GM21529 (cell line): ENCODE data around the gene STON1.
"Not testable (repeated sequence)": the region's sequence is repeated elsewhere in the genome, so short reads cannot be mapped to it uniquely, and the experiment has no call there.

Experiments used
- ATAC-seq: cut with Tn5 transposase; IDR thresholded peaks from one replicate; pipeline ENCODE4 v1.9.1; 2021; ENCODE audit not compliant: unreplicated experiment

STON1 gene

GRCh38 chr2:48568547-48568946 lies 38.6 kb downstream of the STON1 start:
- ATAC-seq, result no peak

GRCh38 chr2:48569433-48569832 lies 39.5 kb downstream of the STON1 start:
- no peak for ATAC-seq

- ATAC-seq, result no peak
Observed at GRCh38 chr2:48572816-48573215, 42.9 kb downstream of the STON1 start.

DNA sequence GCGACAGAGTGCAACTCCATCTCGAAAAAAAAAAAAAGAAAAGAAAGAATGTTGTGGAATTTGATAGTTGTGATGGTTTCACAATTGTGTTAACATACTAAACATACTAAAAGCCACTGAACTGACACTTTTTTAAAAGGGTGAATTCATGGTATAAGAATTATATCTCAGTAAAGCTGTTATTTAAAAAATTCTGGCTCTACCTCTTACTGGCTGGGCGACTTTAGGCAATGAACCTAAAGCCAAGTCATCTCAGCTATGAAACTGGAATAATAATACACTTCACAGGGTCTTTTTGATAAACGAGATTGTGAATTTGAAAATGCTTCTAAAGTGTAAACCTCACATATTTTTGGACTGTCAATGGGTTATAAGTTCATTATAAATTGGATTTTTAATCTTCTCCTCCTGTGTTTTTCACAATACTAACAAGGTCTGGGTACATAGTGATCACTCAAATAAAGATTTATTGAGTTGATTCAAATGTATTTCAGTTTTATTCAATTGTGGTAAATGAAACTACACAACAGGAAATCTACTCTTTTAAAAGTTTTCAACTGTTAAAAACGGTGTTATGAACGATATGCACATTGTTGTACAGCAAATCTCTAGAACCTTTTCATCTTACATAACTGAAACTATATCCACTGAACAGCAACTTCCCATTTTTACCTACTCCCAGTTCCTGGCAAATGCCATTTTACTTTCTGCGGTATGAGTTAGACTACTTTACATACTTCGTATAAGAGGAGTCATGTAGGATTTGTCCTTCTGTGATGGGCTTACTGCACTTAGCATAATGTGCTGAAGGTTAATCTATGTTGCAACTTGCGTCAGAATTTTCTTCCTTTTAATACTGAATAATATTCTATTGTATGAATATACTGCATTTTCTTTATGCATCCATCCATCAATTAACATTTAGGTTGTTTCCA lies 44.7 kb downstream of the STON1 start:
- no peak for ATAC-seq

- no peak for ATAC-seq
Observed at GRCh38 chr2:48578313-48578712, 48.4 kb downstream of the STON1 start.

DNA sequence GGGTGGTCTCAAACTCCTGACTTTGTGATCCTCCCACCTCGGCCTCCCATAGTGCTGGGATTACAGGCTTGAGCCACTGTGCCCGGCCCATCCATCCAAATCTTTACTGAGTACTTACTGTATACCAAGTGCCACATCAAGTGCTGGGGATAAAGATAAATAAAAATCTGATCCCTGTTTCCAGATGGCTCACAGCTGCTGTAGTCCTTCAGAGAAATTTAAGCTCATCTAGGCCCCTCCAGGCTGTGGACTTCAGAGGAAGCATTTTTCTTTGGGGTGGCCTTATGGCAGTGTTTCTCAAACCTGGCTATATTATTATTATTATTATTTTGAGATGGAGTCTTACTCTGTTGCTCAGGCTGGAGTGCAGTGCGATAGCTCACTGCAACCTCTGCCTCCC lies 54.0 kb downstream of the STON1 start:
- ATAC-seq, result no peak

- ATAC-seq, result no peak
Observed at GRCh38 chr2:48584551-48584950, 54.6 kb downstream of the STON1 start.

- no peak for ATAC-seq
Observed at GRCh38 chr2:48586433-48586832, 56.5 kb downstream of the STON1 start.

DNA sequence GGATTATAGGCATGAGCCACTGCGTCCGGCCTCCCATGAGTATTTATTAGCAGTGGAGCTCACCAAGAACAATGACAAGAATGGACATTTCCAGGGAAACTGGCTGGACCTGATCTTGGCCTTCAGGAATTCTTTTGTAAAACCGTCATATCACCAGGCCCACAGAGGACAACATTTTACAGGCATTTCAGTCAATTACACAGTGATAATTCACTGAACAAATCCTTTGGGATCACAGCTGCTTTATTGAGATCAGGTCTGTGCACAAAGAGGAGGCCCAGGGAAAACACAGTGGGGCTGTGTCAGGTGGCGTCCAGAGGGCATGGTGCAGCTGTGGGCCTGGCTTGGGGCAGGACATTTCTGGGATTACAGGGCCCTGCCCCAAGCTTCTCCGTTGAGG lies 57.6 kb downstream of the STON1 start:
- no peak for ATAC-seq

DNA sequence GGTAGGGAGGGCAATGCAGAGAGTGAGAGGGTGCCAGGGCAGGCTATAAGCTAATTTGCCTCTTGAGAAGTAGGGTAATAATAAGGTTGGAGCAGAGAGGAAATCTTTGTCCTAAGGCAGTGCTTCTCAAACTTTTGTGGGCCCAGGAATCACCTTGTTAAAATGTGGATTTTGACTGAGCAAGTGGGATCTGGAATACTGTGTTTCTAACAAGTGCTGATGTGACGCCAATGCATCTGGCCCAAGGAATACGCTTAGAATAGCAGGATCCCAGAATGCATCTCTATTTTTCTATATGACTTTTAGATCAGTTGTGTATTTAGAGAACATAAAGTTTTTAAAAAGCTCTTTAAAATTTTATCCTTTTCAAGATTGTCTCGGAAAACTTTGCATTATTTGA lies 58.0 kb downstream of the STON1 start:
- ATAC-seq, result no peak

GRCh38 chr2:48588745-48589144 lies 58.8 kb downstream of the STON1 start:
- no peak for ATAC-seq

- no peak for ATAC-seq
Observed at GRCh38 chr2:48589170-48589767, 59.3 kb downstream of the STON1 start.

DNA sequence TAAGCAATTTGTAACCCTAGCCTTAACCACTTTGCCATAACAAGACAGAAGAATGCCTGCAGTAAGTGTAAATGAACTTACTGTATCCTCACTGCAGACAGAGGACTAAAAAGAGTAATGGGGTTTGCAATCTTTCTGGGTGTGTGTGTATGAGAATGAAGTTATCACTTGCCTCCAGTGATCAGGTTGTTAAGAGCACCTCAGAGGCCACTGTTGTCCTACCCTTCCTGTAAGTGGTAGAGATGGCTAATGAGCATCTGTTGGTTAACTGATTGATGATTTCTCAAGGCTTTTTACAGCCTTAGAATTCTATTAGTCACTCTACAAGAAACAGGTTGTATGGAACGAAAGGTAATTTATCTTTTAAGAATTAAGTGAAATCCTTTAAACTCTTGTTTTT lies 60.1 kb downstream of the STON1 start:
- ATAC-seq, result no peak

DNA sequence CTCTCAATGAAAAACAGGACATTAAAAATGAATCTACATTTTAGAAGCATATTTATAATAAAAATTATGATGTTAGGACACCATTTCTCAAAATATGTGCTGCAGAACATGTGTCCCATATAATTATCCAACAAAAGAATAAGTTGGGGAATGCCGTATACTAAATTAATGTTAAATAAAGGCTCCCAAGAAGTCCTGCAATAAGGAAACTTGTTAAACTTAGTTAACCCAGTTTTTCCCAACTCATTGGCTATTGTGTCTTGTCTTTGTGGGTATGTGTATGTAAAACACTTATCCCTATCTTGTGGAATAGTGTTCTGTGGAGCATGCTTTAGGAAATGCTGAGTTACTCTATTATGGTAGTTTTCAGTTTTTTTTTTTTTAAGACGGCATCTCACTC lies 62.1 kb downstream of the STON1 start:
- no peak for ATAC-seq

DNA sequence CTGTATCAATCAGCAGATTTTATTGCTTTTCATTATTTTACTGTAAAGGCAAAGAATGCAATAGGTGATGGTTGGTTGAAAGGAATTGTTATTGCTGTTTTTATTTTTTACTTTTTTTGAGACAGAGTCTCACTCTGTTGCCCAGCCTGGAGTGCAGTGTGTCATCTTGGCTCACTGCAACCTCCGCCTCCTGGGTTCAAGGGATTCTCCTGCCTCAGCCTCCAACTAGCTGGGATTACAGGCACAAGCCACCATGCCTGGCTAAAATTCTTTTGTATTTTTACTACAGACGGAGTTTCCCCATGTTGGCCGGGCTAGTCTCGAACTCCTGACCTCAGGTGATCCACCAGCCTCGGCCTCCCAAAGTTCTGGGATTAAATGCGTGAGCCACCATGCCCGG lies 66.8 kb downstream of the STON1 start:
- ATAC-seq, result not testable (repeated sequence)

GRCh38 chr2:48597492-48597891 lies 67.5 kb downstream of the STON1 start:
- no peak for ATAC-seq

GRCh38 chr2:48600204-48600813 lies 70.4 kb downstream of the STON1 start:
- no peak for ATAC-seq

- ATAC-seq, result no peak
Observed at GRCh38 chr2:48600917-48601316, 71.0 kb downstream of the STON1 start.

- peak; percentile 58 for ATAC-seq
Observed at GRCh38 chr2:48601349-48601748, 71.4 kb downstream of the STON1 start.

DNA sequence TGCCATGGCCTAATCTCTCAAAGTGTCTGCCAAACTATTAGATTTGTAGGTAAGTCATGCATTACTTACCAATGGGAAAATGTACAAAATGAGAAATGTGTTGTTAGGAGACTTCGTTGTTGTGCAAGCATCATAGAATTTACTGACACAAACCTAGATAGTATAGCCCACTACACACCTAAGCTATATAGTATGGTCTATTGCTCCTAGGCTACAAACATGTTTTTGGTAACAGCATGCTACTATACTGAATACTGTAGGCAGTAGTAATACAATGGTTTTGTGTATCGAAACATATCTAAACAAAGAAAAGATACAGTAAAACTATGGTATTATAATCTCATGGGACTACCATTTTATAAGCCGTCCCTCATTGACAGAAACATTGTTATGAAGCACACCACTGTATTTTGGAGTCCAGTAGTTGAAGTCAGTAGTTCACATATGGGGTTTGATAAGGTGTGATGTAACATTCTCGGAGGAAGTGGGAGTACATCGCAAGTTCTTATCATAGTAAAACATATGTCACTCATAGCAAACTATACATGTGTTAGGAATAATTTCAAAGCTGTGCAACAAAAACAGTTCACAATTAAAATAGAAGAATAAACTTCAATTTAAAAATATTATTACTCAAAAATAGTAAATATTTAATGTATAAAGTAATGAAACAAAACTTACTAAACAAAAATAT lies 75.7 kb downstream of the STON1 start:
- no peak for ATAC-seq

DNA sequence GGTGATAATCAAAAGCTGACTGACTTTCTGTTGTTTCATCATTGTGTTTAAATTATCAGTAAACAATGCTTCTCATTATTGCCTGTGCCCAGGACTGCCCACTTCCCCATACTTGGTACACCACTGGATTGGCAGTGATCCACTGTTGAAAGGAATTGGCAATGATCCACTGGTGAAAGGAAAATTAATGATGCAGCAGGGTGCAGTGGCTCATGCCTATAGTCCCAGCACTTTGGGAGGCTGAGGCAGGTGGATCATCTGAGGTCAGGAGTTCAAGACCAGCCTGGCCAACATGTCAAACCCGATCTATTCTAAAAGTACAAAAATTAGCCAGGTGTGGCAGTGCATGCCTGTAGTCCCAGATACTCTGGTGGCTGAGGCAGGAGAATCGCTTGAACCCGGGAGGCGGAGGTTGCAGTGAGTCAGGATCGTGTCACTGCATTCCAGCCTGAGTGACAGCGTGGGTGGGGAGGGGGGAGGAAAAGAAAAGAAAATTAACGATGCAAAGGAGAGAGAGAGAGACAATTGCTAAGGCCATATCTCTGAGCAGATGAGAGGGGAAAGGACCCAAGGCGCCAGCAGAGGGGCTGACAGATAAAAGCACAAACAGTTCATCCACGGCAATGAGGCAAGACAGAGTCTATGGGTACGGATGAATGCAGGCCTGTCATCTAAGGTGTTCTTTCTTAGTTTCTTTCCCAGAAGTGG lies 77.5 kb downstream of the STON1 start:
- ATAC-seq, result no peak
